Colon (tissue), 2 donors: Measurements from ENCODE around the gene DNAL1.
"Not testable (repeated sequence)": the region's sequence is repeated elsewhere in the genome, so short reads cannot be mapped to it uniquely, and the experiment has no call there.

Experiments
- FAIRE-seq: peaks from 2 replicates; lab custom pipeline; 2012; peaks lifted over from hg19 to GRCh38; lab: Jason Lieb, UNC
- donor health status: control.
- donor health status: control.

DNAL1 gene

GRCh38 chr14:73644531-73645247, at the start of gene DNAL1:
DNAL1 (plus strand) TSS chr14:73644986; CDS start chr14:73645040, 54 bp downstream.
- FAIRE-seq = no peak

GRCh38 chr14:73599499-73599898, 45.3 kb upstream of the DNAL1 start:
- no peak for FAIRE-seq

GRCh38 chr14:73602994-73603393, 41.8 kb upstream of the DNAL1 start:
- FAIRE-seq = no peak

- no peak for FAIRE-seq
These were observed 38.5 kb upstream of the DNAL1 start for GRCh38 chr14:73606271-73606670.

GRCh38 chr14:73607241-73607640, 37.5 kb upstream of the DNAL1 start:
- no peak for FAIRE-seq

GRCh38 chr14:73610687-73611086, 34.1 kb upstream of the DNAL1 start:
- no peak for FAIRE-seq

GRCh38 chr14:73612339-73613045, 32.3 kb upstream of the DNAL1 start, which contains the start of gene ACOT6:
ACOT6 (plus strand) TSS chr14:73612517; CDS start chr14:73612572, 55 bp downstream.
- FAIRE-seq = no peak

GRCh38 chr14:73613046-73613383, 31.8 kb upstream of the DNAL1 start:
- no peak for FAIRE-seq

GRCh38 chr14:73613419-73613963, 31.3 kb upstream of the DNAL1 start:
- FAIRE-seq = no peak

- no peak for FAIRE-seq
These were observed 28.0 kb upstream of the DNAL1 start for GRCh38 chr14:73616831-73617230.

GRCh38 chr14:73619524-73619923, 25.3 kb upstream of the DNAL1 start:
- no peak for FAIRE-seq

- no peak for FAIRE-seq
These were observed 24.5 kb upstream of the DNAL1 start for GRCh38 chr14:73620268-73620667.

GRCh38 chr14:73623504-73624054, 21.2 kb upstream of the DNAL1 start:
- no peak for FAIRE-seq

- no peak for FAIRE-seq
These were observed 19.1 kb upstream of the DNAL1 start for GRCh38 chr14:73625706-73626105.

- no peak for FAIRE-seq
These were observed 17.6 kb upstream of the DNAL1 start for GRCh38 chr14:73627151-73627558.

- FAIRE-seq = no peak
These were observed 14.6 kb upstream of the DNAL1 start for GRCh38 chr14:73630009-73630780.

- no peak for FAIRE-seq
These were observed 11.4 kb upstream of the DNAL1 start for GRCh38 chr14:73633116-73634010.

- FAIRE-seq = no peak
These were observed 10.6 kb upstream of the DNAL1 start for GRCh38 chr14:73634011-73634833.

- FAIRE-seq = not testable (repeated sequence)
These were observed 8.4 kb upstream of the DNAL1 start for GRCh38 chr14:73636355-73636754.

- no peak for FAIRE-seq
These were observed 7.0 kb upstream of the DNAL1 start for GRCh38 chr14:73637830-73638229.
